Measurements from ENCODE around the gene C17orf107.

C17orf107 gene

GRCh38 chr17:4939546-4939795 is 40.1 kb downstream of the C17orf107 start:
- Histone ChIP-seq H3K27ac (ENCODE audit: low read depth, low read length) (peak overlapping the region; percentile 93), H3K27me3 (ENCODE audit: control insufficient read depth in 5 of 5, insufficient read depth in 4 of 5, low read length in 5 of 5) (no peaks in the 10 kb centered on the region), H3K4me1 (ENCODE audit: control insufficient read depth in 5 of 5, insufficient read depth in 5 of 5, low read length in 5 of 5) (peaks cover 11 to 49% (median 36%) of the 10 kb centered on the region in 5 donors), H3K9me3 (ENCODE audit: control insufficient read depth in 5 of 5, low read length in 5 of 5) (no peaks in the 10 kb centered on the region), H3K9ac (ENCODE audit: low read length in 5 of 5) (peak overlapping the region; percentile 73 to 98 (median 89)), H3K4me3 (ENCODE audit: low read depth in 1 of 5, low read length in 5 of 5) (peak overlapping the region; percentile 89 to 91 (median 90)), H3K36me3 (ENCODE audit: control insufficient read depth in 5 of 5, insufficient read depth in 5 of 5, low read length in 5 of 5) (peaks cover 0 to 55% (median 51%) of the 10 kb centered on the region in 5 donors)

DNA sequence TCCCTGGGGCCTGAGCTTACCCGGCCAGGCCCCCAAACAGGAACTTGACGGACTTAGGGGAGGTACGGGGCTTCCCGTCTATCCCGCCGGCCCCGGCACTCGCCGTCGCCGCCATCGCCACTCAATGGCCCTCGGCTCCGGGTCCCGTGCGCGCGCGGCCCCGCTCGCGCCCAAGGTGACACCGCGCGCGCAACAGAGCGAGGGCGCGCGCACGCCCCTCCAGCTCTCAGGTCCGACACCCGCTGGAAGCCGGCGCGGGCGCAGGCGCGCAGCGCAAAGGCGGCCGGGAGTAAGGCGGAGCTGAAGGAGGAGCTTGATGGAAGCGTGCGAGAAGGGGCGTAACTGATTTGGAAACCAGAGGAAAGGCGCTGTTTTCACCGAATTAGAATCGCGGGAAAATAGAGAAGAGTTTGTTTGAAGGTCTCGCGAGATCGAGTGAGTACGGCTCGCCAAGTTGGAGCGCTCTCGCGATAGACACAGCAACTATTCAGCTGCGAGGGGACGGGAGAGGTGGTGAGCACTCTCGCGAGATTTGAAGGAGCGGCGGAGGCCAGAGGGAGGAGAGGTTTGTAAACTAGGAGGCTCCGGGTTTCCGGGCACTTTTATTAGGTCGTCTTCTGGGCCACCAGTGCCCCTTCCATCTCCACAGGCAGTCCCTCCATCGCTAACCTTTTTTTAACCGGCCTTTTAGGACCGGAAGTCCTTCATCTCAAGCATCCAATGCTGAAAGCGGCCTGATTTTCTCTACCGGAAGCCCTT is 40.6 kb downstream of the C17orf107 start, which contains the start of the genes RNF167 and SLC25A11:
Gene RNF167, plus strand, starts transcription at position 473 of the 759 bp plus-strand sequence. CDS start 642 bp downstream, outside the sequence.
Gene SLC25A11, minus strand, starts transcription at position 251 of the 759 bp plus-strand sequence. Its CDS starts 136 bp downstream, at position 115.
- H3K27me3 ChIP-seq (ENCODE audit: control insufficient read depth in 5 of 5, insufficient read depth in 4 of 5, low read length in 5 of 5) = no peaks in the 10 kb centered on the region
- peaks cover 0 to 60% (median 56%) of the 10 kb centered on the region in 5 donors for H3K36me3 ChIP-seq (ENCODE audit: control insufficient read depth in 5 of 5, insufficient read depth in 5 of 5, low read length in 5 of 5)
- H3K4me3 ChIP-seq (ENCODE audit: low read depth in 1 of 5, low read length in 5 of 5) = peak within 1 kb of the TSS; percentile 89 to 91 (median 90)
- peaks cover 11 to 51% (median 38%) of the 10 kb centered on the region in 5 donors for H3K4me1 ChIP-seq (ENCODE audit: control insufficient read depth in 5 of 5, insufficient read depth in 5 of 5, low read length in 5 of 5)
- peak within 1 kb of the TSS; percentile 81 to 98 (median 97) for H3K9ac ChIP-seq (ENCODE audit: low read length in 5 of 5)
- no peaks in the 10 kb centered on the region for H3K9me3 ChIP-seq (ENCODE audit: control insufficient read depth in 5 of 5, low read length in 5 of 5)
- peak within 1 kb of the TSS; percentile 93 for H3K27ac ChIP-seq (ENCODE audit: low read depth, low read length)

- Histone ChIP-seq H3K27me3 (ENCODE audit: control insufficient read depth in 5 of 5, insufficient read depth in 4 of 5, low read length in 5 of 5) (no peaks in the 10 kb centered on the region), H3K36me3 (ENCODE audit: control insufficient read depth in 5 of 5, insufficient read depth in 5 of 5, low read length in 5 of 5) (peaks cover 0 to 64% (median 62%) of the 10 kb centered on the region in 5 donors), H3K9me3 (ENCODE audit: control insufficient read depth in 5 of 5, low read length in 5 of 5) (no peaks in the 10 kb centered on the region), H3K27ac (ENCODE audit: low read depth, low read length) (peak overlapping the region; percentile 93), H3K9ac (ENCODE audit: low read length in 5 of 5) (peak overlapping the region; percentile 81 to 98 (median 97)), H3K4me3 (ENCODE audit: low read depth in 1 of 5, low read length in 5 of 5) (peak overlapping the region; percentile 89 to 90 (median 90)), H3K4me1 (ENCODE audit: control insufficient read depth in 5 of 5, insufficient read depth in 5 of 5, low read length in 5 of 5) (peaks cover 11 to 59% (median 46%) of the 10 kb centered on the region in 5 donors)
Observed at GRCh38 chr17:4940555-4941318, 41.4 kb downstream of the C17orf107 start.

DNA sequence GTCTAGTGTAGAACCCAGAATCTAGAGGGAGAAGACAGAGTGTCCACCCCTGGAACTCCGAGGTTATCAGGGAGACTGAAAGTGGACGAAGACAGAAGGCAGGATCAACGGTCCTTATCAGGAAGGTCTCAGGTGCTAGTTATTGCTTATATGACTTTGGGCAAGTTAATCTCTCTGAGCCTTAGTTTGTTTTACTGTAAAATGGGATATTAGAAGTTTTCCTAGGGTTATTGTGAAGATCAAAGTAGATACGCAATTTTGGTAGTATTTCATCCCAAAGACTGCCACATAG is 41.9 kb downstream of the C17orf107 start:
- peaks cover 0 to 64% (median 62%) of the 10 kb centered on the region in 5 donors for H3K36me3 ChIP-seq (ENCODE audit: control insufficient read depth in 5 of 5, insufficient read depth in 5 of 5, low read length in 5 of 5)
- H3K4me1 ChIP-seq (ENCODE audit: control insufficient read depth in 5 of 5, insufficient read depth in 5 of 5, low read length in 5 of 5) = peaks cover 14 to 64% (median 51%) of the 10 kb centered on the region in 5 donors
- H3K4me3 ChIP-seq (ENCODE audit: low read depth in 1 of 5, low read length in 5 of 5) = peak overlapping the region; percentile 89 to 90 (median 90)
- H3K9me3 ChIP-seq (ENCODE audit: control insufficient read depth in 5 of 5, low read length in 5 of 5) = no peaks in the 10 kb centered on the region
- peak overlapping the region; percentile 93 for H3K27ac ChIP-seq (ENCODE audit: low read depth, low read length)
- H3K9ac ChIP-seq (ENCODE audit: low read length in 5 of 5) = peak overlapping the region in 4 of 5 donors; percentile 93 to 98 (median 97)
- H3K27me3 ChIP-seq (ENCODE audit: control insufficient read depth in 5 of 5, insufficient read depth in 4 of 5, low read length in 5 of 5) = no peaks in the 10 kb centered on the region

DNA sequence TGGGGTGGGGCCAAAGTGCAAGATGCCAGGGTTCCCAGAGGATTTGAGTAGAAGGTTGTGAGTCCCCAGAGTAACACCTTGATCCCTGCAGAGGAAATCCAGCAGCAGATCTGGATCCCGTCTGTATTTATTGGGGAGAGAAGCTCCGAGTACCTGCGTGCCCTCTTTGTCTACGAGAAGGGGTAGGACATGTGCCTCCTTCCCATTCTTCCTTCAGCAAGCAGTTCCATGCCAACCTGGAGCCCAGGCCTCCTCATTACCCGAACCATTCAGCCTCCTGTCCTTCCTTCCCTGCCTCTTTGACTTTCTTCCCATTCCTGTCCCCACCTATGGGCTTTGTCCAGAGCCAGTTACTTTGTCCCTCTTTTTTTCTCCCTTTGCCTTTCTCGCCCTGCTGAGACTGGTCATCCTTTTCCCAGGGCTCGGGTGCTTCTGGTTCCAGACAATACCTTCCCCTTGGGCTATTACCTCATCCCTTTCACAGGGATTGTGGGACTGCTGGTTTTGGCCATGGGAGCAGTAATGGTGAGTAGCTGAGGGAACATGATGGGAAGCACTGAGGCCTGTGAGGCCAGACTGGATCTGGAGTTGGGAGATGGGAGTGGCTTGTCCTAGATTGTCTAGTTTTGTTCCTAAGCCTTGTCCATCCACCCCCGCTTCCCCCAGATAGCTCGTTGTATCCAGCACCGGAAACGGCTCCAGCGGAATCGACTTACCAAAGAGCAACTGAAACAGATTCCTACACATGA is 43.6 kb downstream of the C17orf107 start:
- Histone ChIP-seq H3K4me3 (ENCODE audit: low read depth in 1 of 5, low read length in 5 of 5) (no peak overlapping the region), H3K4me1 (ENCODE audit: control insufficient read depth in 5 of 5, insufficient read depth in 5 of 5, low read length in 5 of 5) (peaks cover 14 to 73% (median 60%) of the 10 kb centered on the region in 5 donors), H3K27me3 (ENCODE audit: control insufficient read depth in 5 of 5, insufficient read depth in 4 of 5, low read length in 5 of 5) (no peaks in the 10 kb centered on the region), H3K9ac (ENCODE audit: low read length in 5 of 5) (peak overlapping the region in 4 of 5 donors; percentile 26 to 52 (median 34)), H3K9me3 (ENCODE audit: control insufficient read depth in 5 of 5, low read length in 5 of 5) (no peaks in the 10 kb centered on the region), H3K27ac (ENCODE audit: low read depth, low read length) (peak overlapping the region; percentile 96), H3K36me3 (ENCODE audit: control insufficient read depth in 5 of 5, insufficient read depth in 5 of 5, low read length in 5 of 5) (peaks cover 0 to 55% (median 51%) of the 10 kb centered on the region in 5 donors)

DNA sequence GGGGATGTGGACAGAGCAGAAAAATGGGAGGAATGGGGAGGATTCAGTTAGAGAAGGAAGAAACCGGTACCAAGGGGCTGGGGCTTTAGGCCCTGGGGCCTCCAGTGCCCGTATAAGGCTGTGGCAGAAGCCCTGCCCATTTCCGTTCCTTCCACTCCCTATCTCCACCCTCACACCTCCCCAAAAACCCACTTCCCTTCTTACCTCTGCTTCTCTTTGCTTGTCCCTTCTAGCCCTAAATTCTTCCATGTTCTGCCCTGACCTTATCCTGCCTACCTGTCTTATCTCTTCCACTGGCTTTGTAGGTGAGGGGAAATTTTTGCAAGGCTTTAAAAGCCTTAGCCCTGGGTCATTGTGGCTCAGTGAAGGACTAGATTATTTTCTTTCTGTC is 44.8 kb downstream of the C17orf107 start:
- H3K4me1 ChIP-seq (ENCODE audit: control insufficient read depth in 5 of 5, insufficient read depth in 5 of 5, low read length in 5 of 5) = peaks cover 10 to 61% (median 50%) of the 10 kb centered on the region in 5 donors
- no peak overlapping the region for H3K4me3 ChIP-seq (ENCODE audit: low read depth in 1 of 5, low read length in 5 of 5)
- H3K9me3 ChIP-seq (ENCODE audit: control insufficient read depth in 5 of 5, low read length in 5 of 5) = no peaks in the 10 kb centered on the region
- H3K9ac ChIP-seq (ENCODE audit: low read length in 5 of 5) = peak overlapping the region in 1 of 5 donors; percentile 52
- peak overlapping the region; percentile 96 for H3K27ac ChIP-seq (ENCODE audit: low read depth, low read length)
- H3K27me3 ChIP-seq (ENCODE audit: control insufficient read depth in 5 of 5, insufficient read depth in 4 of 5, low read length in 5 of 5) = no peaks in the 10 kb centered on the region
- H3K36me3 ChIP-seq (ENCODE audit: control insufficient read depth in 5 of 5, insufficient read depth in 5 of 5, low read length in 5 of 5) = peaks cover 0 to 49% (median 44%) of the 10 kb centered on the region in 5 donors

DNA sequence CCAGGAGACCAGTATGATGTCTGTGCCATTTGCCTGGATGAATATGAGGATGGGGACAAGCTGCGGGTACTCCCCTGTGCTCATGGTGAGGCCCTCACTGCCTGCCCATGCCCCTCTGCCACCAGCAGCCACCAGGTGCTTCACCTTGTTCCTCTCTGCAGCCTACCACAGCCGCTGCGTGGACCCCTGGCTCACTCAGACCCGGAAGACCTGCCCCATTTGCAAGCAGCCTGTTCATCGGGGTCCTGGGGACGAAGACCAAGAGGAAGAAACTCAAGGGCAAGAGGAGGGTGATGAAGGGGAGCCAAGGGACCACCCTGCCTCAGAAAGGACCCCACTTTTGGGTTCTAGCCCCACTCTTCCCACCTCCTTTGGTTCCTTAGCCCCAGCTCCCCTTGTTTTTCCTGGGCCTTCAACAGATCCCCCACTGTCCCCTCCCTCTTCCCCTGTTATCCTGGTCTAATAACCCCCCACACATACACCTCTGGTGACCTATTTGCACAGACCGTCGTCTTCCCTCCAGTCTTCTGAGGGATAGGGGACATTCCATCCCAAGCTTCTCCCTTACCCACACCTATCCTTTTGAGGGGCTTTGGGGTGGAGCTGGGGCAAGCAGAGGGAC is 45.3 kb downstream of the C17orf107 start:
- no peaks in the 10 kb centered on the region for H3K9me3 ChIP-seq (ENCODE audit: control insufficient read depth in 5 of 5, low read length in 5 of 5)
- H3K9ac ChIP-seq (ENCODE audit: low read length in 5 of 5) = peak overlapping the region; percentile 31 to 81 (median 52)
- H3K4me1 ChIP-seq (ENCODE audit: control insufficient read depth in 5 of 5, insufficient read depth in 5 of 5, low read length in 5 of 5) = peaks cover 9 to 58% (median 45%) of the 10 kb centered on the region in 5 donors
- H3K27me3 ChIP-seq (ENCODE audit: control insufficient read depth in 5 of 5, insufficient read depth in 4 of 5, low read length in 5 of 5) = no peaks in the 10 kb centered on the region
- peaks cover 0 to 49% (median 44%) of the 10 kb centered on the region in 5 donors for H3K36me3 ChIP-seq (ENCODE audit: control insufficient read depth in 5 of 5, insufficient read depth in 5 of 5, low read length in 5 of 5)
- H3K4me3 ChIP-seq (ENCODE audit: low read depth in 1 of 5, low read length in 5 of 5) = peak overlapping the region in 1 of 5 donors; percentile 30
- peak overlapping the region; percentile 96 for H3K27ac ChIP-seq (ENCODE audit: low read depth, low read length)

- peak overlapping the region in 3 of 5 donors; percentile 30 to 95 (median 31) for H3K4me3 ChIP-seq (ENCODE audit: low read depth in 1 of 5, low read length in 5 of 5)
- peak overlapping the region; percentile 96 for H3K27ac ChIP-seq (ENCODE audit: low read depth, low read length)
- peak overlapping the region; percentile 31 to 81 (median 52) for H3K9ac ChIP-seq (ENCODE audit: low read length in 5 of 5)
- no peaks in the 10 kb centered on the region for H3K9me3 ChIP-seq (ENCODE audit: control insufficient read depth in 5 of 5, low read length in 5 of 5)
- no peaks in the 10 kb centered on the region for H3K27me3 ChIP-seq (ENCODE audit: control insufficient read depth in 5 of 5, insufficient read depth in 4 of 5, low read length in 5 of 5)
- H3K36me3 ChIP-seq (ENCODE audit: control insufficient read depth in 5 of 5, insufficient read depth in 5 of 5, low read length in 5 of 5) = peaks cover 0 to 49% (median 44%) of the 10 kb centered on the region in 5 donors
- H3K4me1 ChIP-seq (ENCODE audit: control insufficient read depth in 5 of 5, insufficient read depth in 5 of 5, low read length in 5 of 5) = peaks cover 4 to 61% (median 49%) of the 10 kb centered on the region in 5 donors
Observed at GRCh38 chr17:4945176-4945943, 46.0 kb downstream of the C17orf107 start.

- peak overlapping the region in 3 of 5 donors; percentile 27 to 81 (median 63) for H3K9ac ChIP-seq (ENCODE audit: low read length in 5 of 5)
- H3K27me3 ChIP-seq (ENCODE audit: control insufficient read depth in 5 of 5, insufficient read depth in 4 of 5, low read length in 5 of 5) = no peaks in the 10 kb centered on the region
- peaks cover 0 to 49% (median 44%) of the 10 kb centered on the region in 5 donors for H3K36me3 ChIP-seq (ENCODE audit: control insufficient read depth in 5 of 5, insufficient read depth in 5 of 5, low read length in 5 of 5)
- H3K27ac ChIP-seq (ENCODE audit: low read depth, low read length) = peak overlapping the region; percentile 96
- peaks cover 3 to 61% (median 50%) of the 10 kb centered on the region in 5 donors for H3K4me1 ChIP-seq (ENCODE audit: control insufficient read depth in 5 of 5, insufficient read depth in 5 of 5, low read length in 5 of 5)
- H3K4me3 ChIP-seq (ENCODE audit: low read depth in 1 of 5, low read length in 5 of 5) = peak overlapping the region in 3 of 5 donors; percentile 84 to 99 (median 95)
- no peaks in the 10 kb centered on the region for H3K9me3 ChIP-seq (ENCODE audit: control insufficient read depth in 5 of 5, low read length in 5 of 5)
Observed at GRCh38 chr17:4945944-4946280, 46.6 kb downstream of the C17orf107 start.
